H1 (cell line): ENCODE data around the gene ARHGAP5.

Experiments used
- CEBPB ChIP-seq: IDR thresholded peaks from 2 replicates; pipeline ENCODE4 v1.6.1; 2012; ENCODE audit warnings: low read depth, low read length
- CHD2 ChIP-seq: IDR thresholded peaks from 2 replicates; pipeline ENCODE4 v1.6.1; 2012; ENCODE audit warnings: low read length, improper control_type of control experiment
- EGR1 ChIP-seq: IDR thresholded peaks from 2 replicates; pipeline ENCODE4 v1.6.1; 2011; ENCODE audit warnings: low read depth, low read length, borderline replicate concordance
- EZH2 ChIP-seq: fragments of 200-600 bp; sonication (generic); IDR thresholded peaks from 2 replicates; pipeline ENCODE4 v1.7.1; 2012; ENCODE audit warnings: low read depth, mild to moderate bottlenecking, moderate library complexity, low read length, inconsistent platforms; ENCODE audit not compliant: severe bottlenecking
- JUN ChIP-seq: IDR thresholded peaks from 2 replicates; pipeline ENCODE4 v1.6.1; 2011; ENCODE audit warnings: low read depth, mild to moderate bottlenecking, improper control_type of control experiment, low read length
- JUND ChIP-seq: IDR thresholded peaks from 2 replicates; pipeline ENCODE4 v1.6.1; 2011; ENCODE audit warnings: mild to moderate bottlenecking, improper control_type of control experiment, low read length
- POLR2A ChIP-seq, 2 experiments: IDR thresholded peaks; 1 replicate in 1 of 2; 2 replicates in 1 of 2; pipeline ENCODE4 v1.6.1; 2011; ENCODE audit warnings: low read depth in 2 of 2, low read length in 2 of 2, mild to moderate bottlenecking in 2 of 2; ENCODE audit errors: control extremely low read depth in 1 of 2
- ZNF274 ChIP-seq: IDR thresholded peaks from 2 replicates; pipeline ENCODE4 v1.7.0; 2012; ENCODE audit warnings: low read length, borderline replicate concordance; ENCODE audit errors: extremely low read depth
- TF ChIP-seq, protein P1 (sequence below), 3 experiments: IDR thresholded peaks; 1 replicate in 2 of 3; 2 replicates in 1 of 3; pipeline versions ENCODE4 v1.5.1 to v1.6.1; 2011; ENCODE audit warnings: low read length in 3 of 3, mild to moderate bottlenecking in 3 of 3, inconsistent platforms in 2 of 3, low read depth in 1 of 3, moderate library complexity in 1 of 3; ENCODE audit not compliant: insufficient read depth in 1 of 3; ENCODE audit errors: control extremely low read depth in 1 of 3
- TF ChIP-seq, protein P2 (sequence below): IDR thresholded peaks from 2 replicates; pipeline ENCODE4 v1.6.1; 2011; ENCODE audit warnings: low read length, improper control_type of control experiment
- TF ChIP-seq, protein P3 (sequence below): IDR thresholded peaks from 2 replicates; pipeline ENCODE4 v1.6.1; 2011; ENCODE audit warnings: low read depth, mild to moderate bottlenecking, low read length; ENCODE audit not compliant: insufficient read depth

DNA sequence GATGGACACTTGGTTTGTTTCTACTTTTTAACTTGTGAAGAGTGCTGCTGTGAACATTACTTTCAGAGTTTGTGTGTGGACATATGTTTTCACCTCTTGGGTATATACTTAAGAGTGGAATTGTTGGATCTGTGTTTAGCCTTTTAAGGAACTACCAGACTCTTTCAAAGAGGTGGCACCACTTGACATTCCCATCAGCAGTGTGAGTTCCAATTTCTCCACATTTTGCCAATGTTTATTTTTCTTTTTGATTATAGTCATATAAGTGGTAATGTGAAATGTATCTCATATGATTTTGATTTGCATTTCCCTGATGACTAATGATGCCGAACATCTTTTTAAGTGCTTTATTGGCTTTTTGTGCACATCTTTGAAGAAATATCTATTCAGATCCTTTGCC lies 44.8 kb downstream of the ARHGAP5 start:
- no peak for TF ChIP-seq ZNF274
- TF ChIP-seq JUN: no peak
- TF ChIP-seq, protein P1, sequence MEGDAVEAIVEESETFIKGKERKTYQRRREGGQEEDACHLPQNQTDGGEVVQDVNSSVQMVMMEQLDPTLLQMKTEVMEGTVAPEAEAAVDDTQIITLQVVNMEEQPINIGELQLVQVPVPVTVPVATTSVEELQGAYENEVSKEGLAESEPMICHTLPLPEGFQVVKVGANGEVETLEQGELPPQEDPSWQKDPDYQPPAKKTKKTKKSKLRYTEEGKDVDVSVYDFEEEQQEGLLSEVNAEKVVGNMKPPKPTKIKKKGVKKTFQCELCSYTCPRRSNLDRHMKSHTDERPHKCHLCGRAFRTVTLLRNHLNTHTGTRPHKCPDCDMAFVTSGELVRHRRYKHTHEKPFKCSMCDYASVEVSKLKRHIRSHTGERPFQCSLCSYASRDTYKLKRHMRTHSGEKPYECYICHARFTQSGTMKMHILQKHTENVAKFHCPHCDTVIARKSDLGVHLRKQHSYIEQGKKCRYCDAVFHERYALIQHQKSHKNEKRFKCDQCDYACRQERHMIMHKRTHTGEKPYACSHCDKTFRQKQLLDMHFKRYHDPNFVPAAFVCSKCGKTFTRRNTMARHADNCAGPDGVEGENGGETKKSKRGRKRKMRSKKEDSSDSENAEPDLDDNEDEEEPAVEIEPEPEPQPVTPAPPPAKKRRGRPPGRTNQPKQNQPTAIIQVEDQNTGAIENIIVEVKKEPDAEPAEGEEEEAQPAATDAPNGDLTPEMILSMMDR (IDR thresholded peaks at IDR 0.05; ENCODE audit: control extremely low read depth in 1 of 3, insufficient read depth in 1 of 3, low read depth in 1 of 3, low read length in 3 of 3): no peak
- no peak for TF ChIP-seq CHD2
- TF ChIP-seq JUND: no peak
- no peak for TF ChIP-seq POLR2A (IDR thresholded peaks at IDR 0.05; ENCODE audit: control extremely low read depth in 1 of 2, low read depth in 2 of 2, low read length in 2 of 2)
- no peak for TF ChIP-seq EGR1
- TF ChIP-seq EZH2: no peak
- TF ChIP-seq, protein P2, sequence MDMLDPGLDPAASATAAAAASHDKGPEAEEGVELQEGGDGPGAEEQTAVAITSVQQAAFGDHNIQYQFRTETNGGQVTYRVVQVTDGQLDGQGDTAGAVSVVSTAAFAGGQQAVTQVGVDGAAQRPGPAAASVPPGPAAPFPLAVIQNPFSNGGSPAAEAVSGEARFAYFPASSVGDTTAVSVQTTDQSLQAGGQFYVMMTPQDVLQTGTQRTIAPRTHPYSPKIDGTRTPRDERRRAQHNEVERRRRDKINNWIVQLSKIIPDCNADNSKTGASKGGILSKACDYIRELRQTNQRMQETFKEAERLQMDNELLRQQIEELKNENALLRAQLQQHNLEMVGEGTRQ: no peak
- no peak for TF ChIP-seq CEBPB
- TF ChIP-seq, protein P3, sequence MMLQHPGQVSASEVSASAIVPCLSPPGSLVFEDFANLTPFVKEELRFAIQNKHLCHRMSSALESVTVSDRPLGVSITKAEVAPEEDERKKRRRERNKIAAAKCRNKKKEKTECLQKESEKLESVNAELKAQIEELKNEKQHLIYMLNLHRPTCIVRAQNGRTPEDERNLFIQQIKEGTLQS: no peak
